Uterus (tissue), 4 donors: ENCODE results near the gene METAP2. TPM values are rescaled to one million over a fixed set of nuclear protein-coding genes. Genes with fewer than 3 reads are reported as not detected.
"Not testable (repeated sequence)": the region's sequence is repeated elsewhere in the genome, so short reads cannot be mapped to it uniquely, and the experiment has no call there.

Source experiments
- DNase-seq, 2 donors: peaks; one replicate each; pipeline ENCODE4 v3.0.0-alpha.2; 2019 to 2020
- H3K27ac ChIP-seq, 2 donors: fragments of 200-600 bp; sonication (generic); 1 replicate in 1 of 2; 2 replicates in 1 of 2; pipeline ENCODE4 v1.5.1; 2016 to 2018
- H3K27me3 ChIP-seq, 2 donors: fragments of 200-600 bp; sonication (generic); one replicate each; pipeline ENCODE4 v1.5.1; 2018 to 2019; ENCODE audit warnings: control low read depth in 1 of 2
- H3K36me3 ChIP-seq, 2 donors: fragments of 200-600 bp; sonication (generic); one replicate each; pipeline ENCODE4 v1.5.1; 2019; ENCODE audit warnings: control low read depth in 1 of 2
- H3K4me1 ChIP-seq, 2 donors: fragments of 200-600 bp; sonication (generic); one replicate each; pipeline ENCODE4 v1.5.1; 2018 to 2019; ENCODE audit warnings: control low read depth in 1 of 2
- H3K4me3 ChIP-seq, 2 donors: fragments of 200-600 bp; sonication (generic); 1 replicate in 1 of 2; 2 replicates in 1 of 2; pipeline ENCODE4 v1.5.1; 2018 to 2019; ENCODE audit warnings: mild to moderate bottlenecking in 1 of 2
- H3K9me3 ChIP-seq, 2 donors: fragments of 200-600 bp; sonication (generic); one replicate each; pipeline ENCODE4 v1.5.1; 2019; ENCODE audit warnings: control low read depth in 1 of 2
- CTCF ChIP-seq, 4 experiments: fragments of 200-600 bp in 2 of 4; fragments of 450-650 bp in 2 of 4; sonication (generic) in 2 of 4; IDR thresholded peaks; one replicate each; pipeline ENCODE4 v1.5.1; 2016 to 2019; ENCODE audit warnings: antibody characterized with exemption in 4 of 4, mild to moderate bottlenecking in 2 of 4, moderate library complexity in 1 of 4
- POLR2A ChIP-seq, 2 donors: fragments of 450-650 bp; IDR thresholded peaks; one replicate each; pipeline ENCODE4 v1.6.1; 2016; ENCODE audit warnings: antibody characterized with exemption in 2 of 2, mild to moderate bottlenecking in 1 of 2, moderate library complexity in 1 of 2
- intact Hi-C: fragments of 100-400 bp; cut with DNase I; formaldehyde crosslinking; loops from one replicate; pipeline ENCODE4 v1.15.1; 2023; ENCODE audit warnings: low total_unique reads
- total RNA-seq, 4 donors: library from RNA; depleted of rRNA in 3 of 4; stranded (reverse); fragments of >200 nt in 3 of 4; gene quantifications; one replicate each; pipeline versions ENCODE4 v1.1.0 to v1.2.4, GENCODE V29; 2014 to 2023
- donor health status: DM: yes; HTN: yes; CAD: no.

METAP2 gene
- total RNA-seq, 4 donors from 2014 or later, result 25.9 to 544 (median 72.8) TPM

GRCh38 chr12:95445884-95446505 is 28.0 kb upstream of the METAP2 start:
- Histone ChIP-seq H3K9me3 (no peaks in the 10 kb centered on the region), H3K4me3 (no peak overlapping the region), H3K36me3 (no peaks in the 10 kb centered on the region), H3K4me1 (no peaks in the 10 kb centered on the region), H3K27ac (no peak overlapping the region), H3K27me3 (no peaks in the 10 kb centered on the region)
- DNase-seq, result no peak
- intact Hi-C loops, result no loop called here
- TF ChIP-seq CTCF (IDR thresholded peaks at IDR 0.05) (no peak), POLR2A (IDR thresholded peaks at IDR 0.05) (no peak)

DNA sequence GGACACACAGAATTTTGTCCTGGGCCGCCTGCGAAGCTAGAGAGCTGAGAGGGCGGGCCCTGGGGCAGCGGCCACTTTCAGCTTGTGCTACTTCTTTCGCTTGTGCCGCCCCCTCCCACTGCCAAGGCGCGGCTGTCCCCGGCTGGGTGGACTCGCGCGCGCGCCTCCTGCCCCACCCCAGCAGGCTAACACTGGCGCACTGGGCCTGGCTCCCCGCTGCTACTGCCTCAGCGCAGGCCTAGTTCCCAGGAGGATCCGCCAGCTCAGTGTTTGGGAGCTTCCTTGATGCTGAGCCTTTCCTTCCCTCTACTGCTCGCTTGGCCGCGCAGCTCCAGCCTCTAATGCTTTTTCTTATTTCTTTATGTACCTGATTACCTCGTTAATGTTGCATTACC is 27.4 kb upstream of the METAP2 start:
- Histone ChIP-seq H3K27ac (no peak overlapping the region), H3K9me3 (no peaks in the 10 kb centered on the region), H3K36me3 (no peaks in the 10 kb centered on the region), H3K4me1 (no peaks in the 10 kb centered on the region), H3K4me3 (no peak overlapping the region), H3K27me3 (no peaks in the 10 kb centered on the region)
- DNase-seq, result peak in 1 of 2 donors; percentile 37
- no peak for TF ChIP-seq POLR2A (IDR thresholded peaks at IDR 0.05)
- TF ChIP-seq CTCF (IDR thresholded peaks at IDR 0.05), result no peak
- intact Hi-C loops, result no loop called here

DNA sequence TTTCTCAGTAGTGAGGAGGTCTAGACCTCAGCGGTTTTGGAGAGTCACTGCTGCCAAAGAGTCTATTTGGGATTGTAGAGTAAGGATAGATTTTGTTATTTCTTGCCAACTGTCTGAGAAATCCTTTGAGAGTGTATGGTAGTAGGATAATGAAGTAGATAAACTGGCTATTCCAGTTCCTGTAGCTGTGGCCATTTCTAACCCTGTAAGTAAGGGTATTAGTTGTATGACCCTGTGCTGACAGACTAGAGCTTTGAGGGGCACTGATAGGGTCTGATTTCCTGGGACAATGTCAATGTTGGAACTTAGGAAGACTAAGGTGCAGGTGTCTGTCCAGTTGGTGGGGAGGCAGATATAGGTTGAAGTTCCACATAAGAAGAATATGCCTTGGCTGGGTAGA is 24.3 kb upstream of the METAP2 start:
- H3K27ac ChIP-seq, H3K4me3 ChIP-seq, H3K9me3 ChIP-seq, intact Hi-C loops, H3K4me1 ChIP-seq, H3K27me3 ChIP-seq, DNase-seq, H3K36me3 ChIP-seq: not testable (repeated sequence)

DNA sequence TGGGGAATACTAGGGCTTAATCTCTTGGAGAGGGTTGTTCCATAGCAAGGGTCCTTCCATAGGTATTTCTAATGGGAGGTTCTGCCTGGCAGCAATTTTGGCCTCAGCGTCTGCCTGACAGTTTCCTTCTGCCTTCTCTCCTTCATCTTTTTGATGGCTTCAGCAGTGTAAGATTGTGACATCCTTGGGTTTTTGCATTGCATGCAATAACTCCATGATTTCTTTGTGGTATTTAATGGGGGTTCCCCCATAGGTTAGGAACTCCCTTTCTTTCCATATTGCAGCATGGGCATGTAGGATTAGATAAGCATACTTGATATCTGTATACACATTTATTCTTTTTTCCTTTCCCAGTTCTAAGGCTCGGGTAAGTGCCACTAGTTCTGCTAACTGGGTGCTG is 21.5 kb upstream of the METAP2 start:
- H3K27me3 ChIP-seq, H3K4me3 ChIP-seq, H3K9me3 ChIP-seq, H3K36me3 ChIP-seq, H3K27ac ChIP-seq, intact Hi-C loops, H3K4me1 ChIP-seq, DNase-seq: not testable (repeated sequence)

- H3K36me3 ChIP-seq, H3K4me1 ChIP-seq, H3K27me3 ChIP-seq, H3K27ac ChIP-seq, intact Hi-C loops, H3K4me3 ChIP-seq, DNase-seq, H3K9me3 ChIP-seq: not testable (repeated sequence)
These were observed 20.1 kb upstream of the METAP2 start for GRCh38 chr12:95453881-95454280.

DNA sequence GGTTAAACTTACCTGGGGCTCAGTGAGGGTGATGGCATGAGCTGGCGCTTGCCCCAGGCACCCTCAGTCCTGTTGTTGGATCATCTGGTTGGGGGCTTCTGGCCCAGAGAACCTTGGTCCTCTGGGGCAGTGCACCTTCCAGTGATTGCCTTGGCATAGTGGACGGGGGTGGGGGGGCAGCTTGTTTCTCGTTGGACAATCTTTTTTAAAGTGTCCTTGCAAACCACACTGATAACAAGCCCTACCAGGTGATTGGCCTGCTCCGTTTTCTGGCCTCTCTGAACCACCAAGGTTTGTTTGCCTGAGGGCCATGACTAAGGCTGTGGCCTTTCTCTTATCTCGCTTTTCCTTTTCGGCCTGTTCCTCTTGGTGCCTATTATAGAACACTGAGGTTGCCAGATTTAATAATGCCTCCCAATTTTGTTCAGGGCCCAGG is 19.2 kb upstream of the METAP2 start:
- H3K27ac ChIP-seq, result not testable (repeated sequence)

GRCh38 chr12:95457605-95458004 is 16.3 kb upstream of the METAP2 start:
- intact Hi-C loops, H3K4me3 ChIP-seq, H3K36me3 ChIP-seq: not testable (repeated sequence)

More for the DNA sequence above, 19.2 kb upstream of the METAP2 start:
- H3K9me3 ChIP-seq, intact Hi-C loops, H3K36me3 ChIP-seq, H3K27me3 ChIP-seq, H3K4me3 ChIP-seq, H3K4me1 ChIP-seq, DNase-seq: not testable (repeated sequence)

GRCh38 chr12:95458761-95459160 is 15.2 kb upstream of the METAP2 start:
- Histone ChIP-seq H3K4me3 (no peak overlapping the region), H3K9me3 (no peaks in the 10 kb centered on the region), H3K4me1 (no peaks in the 10 kb centered on the region), H3K27me3 (no peaks in the 10 kb centered on the region), H3K36me3 (no peaks in the 10 kb centered on the region), H3K27ac (no peak overlapping the region)
- DNase-seq, result no peak
- no peak for TF ChIP-seq POLR2A (IDR thresholded peaks at IDR 0.05)
- no peak for TF ChIP-seq CTCF (IDR thresholded peaks at IDR 0.05)
- intact Hi-C loops, result no loop called here

More at GRCh38 chr12:95457605-95458004, 16.3 kb upstream of the METAP2 start:
- not testable (repeated sequence) for H3K27ac ChIP-seq, H3K9me3 ChIP-seq, DNase-seq, H3K27me3 ChIP-seq, H3K4me1 ChIP-seq
